Colonic mucosa (tissue), 4 donors: ENCODE results near the gene PLEKHN1. TPM values are rescaled to one million over a fixed set of nuclear protein-coding genes. Genes with fewer than 3 reads are reported as not detected.
"Not testable (repeated sequence)": the region's sequence is repeated elsewhere in the genome, so short reads cannot be mapped to it uniquely, and the experiment has no call there.

ENCODE experiments used
- DNase-seq: peaks from one replicate; pipeline ENCODE4 v3.0.0-alpha.2; 2020
- H3K27ac ChIP-seq: fragments of 200-600 bp; one replicate; pipeline ENCODE4 v1.8.0; 2021
- H3K27me3 ChIP-seq: fragments of 200-600 bp; one replicate; pipeline ENCODE4 v1.8.0; 2021
- H3K36me3 ChIP-seq: fragments of 200-600 bp; one replicate; pipeline ENCODE4 v1.8.0; 2021
- H3K4me1 ChIP-seq: fragments of 200-600 bp; one replicate; pipeline ENCODE4 v1.8.0; 2021; ENCODE audit warnings: mild to moderate bottlenecking
- H3K4me3 ChIP-seq: fragments of 200-600 bp; one replicate; pipeline ENCODE4 v1.8.0; 2021
- H3K9ac ChIP-seq, 2 donors: one replicate each; pipeline ENCODE4 v1.7.0; 2013; ENCODE audit warnings: control low read depth in 2 of 2, low read depth in 2 of 2, low read length in 2 of 2
- H3K9me3 ChIP-seq: fragments of 200-600 bp; one replicate; pipeline ENCODE4 v1.8.0; 2021
- intact Hi-C: fragments of 100-400 bp; cut with DNase I; formaldehyde crosslinking; loops from one replicate; pipeline ENCODE4 v1.14.1; 2022
- total RNA-seq, 2 donors: library from RNA; stranded (reverse); fragmentation: NEBNext Ultra II Directional in 1 of 2; extraction: Animal tissue kit (Norgen Biotek cat#: 25700) in 1 of 2; gene quantifications; one replicate each; pipeline ENCODE4 v1.2.1, GENCODE V29; 2021
- TF ChIP-seq, protein P1 (sequence below): fragments of 200-600 bp; IDR thresholded peaks from one replicate; pipeline ENCODE4 v1.8.0; 2022; ENCODE audit warnings: antibody characterized with exemption, mild to moderate bottlenecking
- donor health status: healthy.
- donor health status: DM: no; HTN: no; CAD: no.
- donor health status: DM: no; HTN: no; CAD: no.

The PLEKHN1 gene
- total RNA-seq, 2 donors from 2014 or later, result 0.61 to 0.64 TPM

DNA sequence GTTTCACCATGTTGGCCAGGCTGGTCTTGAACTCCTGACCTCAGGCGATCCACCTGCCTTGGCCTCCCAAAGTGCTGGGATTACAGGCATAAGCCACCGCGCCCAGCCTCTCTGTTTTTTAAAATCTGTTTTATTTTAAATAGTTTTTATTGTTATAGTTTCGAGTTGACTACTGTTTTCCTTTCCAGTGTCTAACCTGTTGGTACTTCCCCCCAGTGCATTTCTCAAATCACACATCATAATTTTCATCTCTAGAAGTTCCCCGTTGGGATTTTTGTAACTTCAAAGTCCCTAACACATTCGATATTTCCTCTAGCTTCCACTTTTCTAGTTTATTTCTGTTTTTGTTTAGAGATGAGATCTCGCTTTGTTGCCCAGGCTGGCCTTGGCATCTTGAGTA, 26.1 kb downstream of the PLEKHN1 start:
- H3K9me3 ChIP-seq, result no peaks in the 10 kb centered on the region
- H3K4me3 ChIP-seq, result no peak overlapping the region
- no peaks in the 10 kb centered on the region for H3K27me3 ChIP-seq
- no peak overlapping the region for H3K27ac ChIP-seq
- DNase-seq, result no peak
- H3K9ac ChIP-seq, result no peak overlapping the region
- H3K4me1 ChIP-seq, result no peaks in the 10 kb centered on the region
- no peaks in the 10 kb centered on the region for H3K36me3 ChIP-seq
- intact Hi-C loops, result no loop called here
- TF ChIP-seq, protein P1, sequence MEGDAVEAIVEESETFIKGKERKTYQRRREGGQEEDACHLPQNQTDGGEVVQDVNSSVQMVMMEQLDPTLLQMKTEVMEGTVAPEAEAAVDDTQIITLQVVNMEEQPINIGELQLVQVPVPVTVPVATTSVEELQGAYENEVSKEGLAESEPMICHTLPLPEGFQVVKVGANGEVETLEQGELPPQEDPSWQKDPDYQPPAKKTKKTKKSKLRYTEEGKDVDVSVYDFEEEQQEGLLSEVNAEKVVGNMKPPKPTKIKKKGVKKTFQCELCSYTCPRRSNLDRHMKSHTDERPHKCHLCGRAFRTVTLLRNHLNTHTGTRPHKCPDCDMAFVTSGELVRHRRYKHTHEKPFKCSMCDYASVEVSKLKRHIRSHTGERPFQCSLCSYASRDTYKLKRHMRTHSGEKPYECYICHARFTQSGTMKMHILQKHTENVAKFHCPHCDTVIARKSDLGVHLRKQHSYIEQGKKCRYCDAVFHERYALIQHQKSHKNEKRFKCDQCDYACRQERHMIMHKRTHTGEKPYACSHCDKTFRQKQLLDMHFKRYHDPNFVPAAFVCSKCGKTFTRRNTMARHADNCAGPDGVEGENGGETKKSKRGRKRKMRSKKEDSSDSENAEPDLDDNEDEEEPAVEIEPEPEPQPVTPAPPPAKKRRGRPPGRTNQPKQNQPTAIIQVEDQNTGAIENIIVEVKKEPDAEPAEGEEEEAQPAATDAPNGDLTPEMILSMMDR, result no peak

DNA sequence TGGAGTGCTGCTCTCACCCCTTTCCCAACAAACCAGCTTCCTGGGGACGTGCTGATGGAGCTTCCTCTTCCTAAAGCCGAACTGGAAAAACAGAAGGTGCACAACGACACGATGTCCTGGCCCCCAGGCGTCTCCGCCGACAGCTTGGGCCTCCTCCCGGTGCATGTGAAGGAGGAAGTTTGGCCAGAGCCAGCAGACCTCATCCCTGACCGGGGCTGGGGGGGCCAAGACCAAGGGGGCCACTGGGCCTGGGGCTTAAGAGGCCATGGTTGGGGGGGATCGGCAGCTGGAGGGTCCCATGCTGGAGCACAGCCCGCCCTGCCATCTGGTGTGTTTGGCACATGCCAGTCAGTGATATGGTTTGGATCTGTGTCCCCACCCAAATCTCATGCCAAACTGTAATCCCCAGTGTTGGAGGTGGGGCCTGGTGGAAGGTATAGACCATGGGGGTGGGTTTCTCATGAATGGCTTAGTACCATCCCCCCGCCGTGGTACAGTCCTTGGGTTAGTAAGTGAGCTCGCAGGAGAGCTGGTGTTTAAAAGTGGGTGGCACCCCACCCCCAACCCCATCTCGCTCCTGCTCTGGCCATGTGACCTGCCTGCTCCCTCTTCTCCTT, 27.2 kb downstream of the PLEKHN1 start:
- H3K9ac ChIP-seq, result no peak overlapping the region
- no peak overlapping the region for H3K4me3 ChIP-seq
- no peaks in the 10 kb centered on the region for H3K9me3 ChIP-seq
- no peaks in the 10 kb centered on the region for H3K36me3 ChIP-seq
- DNase-seq, result no peak
- no peaks in the 10 kb centered on the region for H3K4me1 ChIP-seq
- peaks cover 8% of the 10 kb centered on the region for H3K27me3 ChIP-seq
- TF ChIP-seq, protein P1, result no peak
- no peak overlapping the region for H3K27ac ChIP-seq
- intact Hi-C loops, result no loop called here

DNA sequence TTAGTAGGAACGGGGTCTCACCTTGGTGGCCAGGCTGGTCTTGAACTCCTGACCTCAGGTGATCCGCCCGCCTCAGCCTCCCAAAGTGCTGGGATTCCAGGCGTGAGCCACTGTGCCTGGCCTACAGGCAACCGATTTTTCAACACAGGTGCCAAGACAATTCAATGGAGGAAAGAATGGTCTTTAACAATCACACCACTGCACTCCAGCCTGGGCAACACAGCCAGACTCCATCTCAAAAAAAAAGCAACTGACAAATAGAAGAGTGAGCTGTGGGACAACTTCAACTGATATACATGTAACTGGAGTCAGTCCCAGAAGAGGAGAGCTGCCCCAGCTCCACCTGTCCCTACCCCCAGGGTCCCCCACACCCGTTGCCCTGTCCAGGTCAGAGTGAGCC, 28.3 kb downstream of the PLEKHN1 start:
- H3K27ac ChIP-seq, H3K4me3 ChIP-seq, H3K4me1 ChIP-seq, H3K9ac ChIP-seq, H3K9me3 ChIP-seq, H3K36me3 ChIP-seq, intact Hi-C loops, DNase-seq: not testable (repeated sequence)
- H3K27me3 ChIP-seq, result peaks cover 14% of the 10 kb centered on the region

DNA sequence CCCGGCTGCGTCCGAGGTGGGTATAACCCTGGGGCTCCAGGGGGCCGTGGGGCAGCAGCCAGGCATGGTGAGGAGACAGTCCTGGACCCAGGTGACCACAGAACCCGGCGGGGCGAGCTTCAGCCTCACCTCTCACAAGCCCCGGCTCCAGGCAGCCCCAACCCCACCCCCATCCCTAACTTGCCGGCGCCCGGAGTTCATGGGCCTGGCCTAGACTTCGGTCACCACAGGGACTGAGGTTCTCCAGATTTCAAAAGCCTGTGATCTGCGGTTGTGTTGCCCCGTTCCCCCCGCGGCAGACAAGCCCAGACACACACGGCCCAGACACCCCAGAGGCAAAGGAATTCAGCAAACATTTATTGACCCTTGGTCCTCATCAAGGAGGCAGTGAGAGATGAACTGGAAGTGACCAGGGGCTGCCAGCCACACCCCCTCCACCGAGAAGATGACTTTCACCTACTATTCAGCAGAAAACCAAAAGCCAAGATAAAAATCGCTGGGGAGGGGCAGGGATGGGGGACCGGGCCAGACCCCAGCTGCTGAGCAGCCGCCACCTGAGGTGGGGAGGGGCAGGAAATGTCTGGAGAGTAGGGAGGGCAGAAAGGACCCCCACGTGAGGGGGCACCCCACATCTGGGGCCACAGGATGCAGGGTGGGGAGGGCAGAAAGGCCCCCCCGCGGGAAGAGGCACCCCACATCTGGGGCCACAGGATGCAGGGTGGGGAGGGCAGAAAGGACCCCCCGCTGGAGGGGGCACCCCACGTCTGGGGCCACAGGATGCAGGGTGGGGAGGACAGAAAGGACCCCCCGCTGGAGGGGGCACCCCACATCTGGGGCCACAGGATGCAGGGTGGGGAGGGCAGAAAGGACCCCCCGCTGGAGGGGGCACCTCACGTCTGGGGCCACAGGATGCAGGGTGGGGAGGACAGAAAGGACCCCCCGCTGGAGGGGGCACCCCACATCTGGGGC, 29.7 kb downstream of the PLEKHN1 start:
- Histone ChIP-seq H3K4me1 (peaks cover 5% of the 10 kb centered on the region), H3K9me3 (no peaks in the 10 kb centered on the region), H3K27ac (no peak overlapping the region), H3K9ac (no peak overlapping the region), H3K27me3 (peaks cover 14% of the 10 kb centered on the region), H3K36me3 (no peaks in the 10 kb centered on the region), H3K4me3 (no peak overlapping the region)
- no peak for DNase-seq
- intact Hi-C loops, result no loop called here
- TF ChIP-seq, protein P1, result no peak

DNA sequence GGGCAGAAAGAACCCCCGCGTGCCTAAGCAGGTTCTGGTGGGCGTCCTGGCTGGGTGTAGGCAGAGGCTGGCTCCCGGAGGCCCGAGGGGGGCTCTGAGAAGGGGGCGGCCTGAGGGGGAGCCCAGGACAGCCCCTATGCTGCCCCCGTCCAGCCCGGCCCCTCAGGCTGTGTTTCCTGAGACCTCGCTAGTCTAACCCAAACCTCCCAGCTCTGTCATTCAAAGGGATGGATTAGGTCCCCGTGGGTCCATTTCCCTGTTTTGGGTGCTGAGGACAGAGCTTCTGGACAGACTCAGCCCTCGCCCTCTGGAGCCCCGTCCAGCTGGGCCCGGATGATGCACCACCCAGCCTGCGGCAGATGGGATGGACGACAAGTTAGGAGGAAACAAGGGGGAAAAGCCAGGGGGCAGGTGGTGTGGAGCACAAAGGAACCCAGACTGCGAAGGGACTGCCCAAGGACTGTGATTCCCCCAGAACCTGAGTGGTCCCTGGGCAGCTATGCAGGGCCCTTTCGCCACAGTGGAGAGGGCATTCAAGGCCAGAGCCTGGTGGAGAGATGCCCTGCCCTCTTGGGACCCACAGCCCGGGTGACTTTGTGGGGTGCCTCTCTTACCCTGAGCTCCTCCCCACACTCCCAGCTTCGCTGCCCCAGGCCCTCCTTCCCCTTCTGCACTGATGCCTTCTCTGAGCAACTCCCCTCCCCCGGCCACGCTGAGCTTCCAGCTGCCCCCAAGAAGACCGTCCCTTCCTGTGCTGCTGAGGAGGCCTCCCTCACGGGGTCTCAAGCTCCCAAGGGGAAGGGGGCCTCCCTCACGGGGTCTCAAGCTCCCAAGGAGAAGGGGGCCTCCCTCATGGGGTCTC, 30.8 kb downstream of the PLEKHN1 start:
- no peak for DNase-seq
- TF ChIP-seq, protein P1, result no peak
- Histone ChIP-seq H3K4me1 (peaks cover 5% of the 10 kb centered on the region), H3K27me3 (peaks cover 14% of the 10 kb centered on the region), H3K9me3 (no peaks in the 10 kb centered on the region), H3K36me3 (no peaks in the 10 kb centered on the region), H3K27ac (no peak overlapping the region), H3K4me3 (no peak overlapping the region), H3K9ac (no peak overlapping the region)
- intact Hi-C loops, result no loop called here
